Stimulated activated CD4-positive, alpha-beta T cell treated with anti-CD3 and anti-CD28 coated beads, Interleukin-4, amount 100 ng/mL, for 1 hour (primary cell): ENCODE data around the gene RABGAP1L.
"Not testable (repeated sequence)": the region's sequence is repeated elsewhere in the genome, so short reads cannot be mapped to it uniquely, and the experiment has no call there.

ENCODE experiments used
- DNase-seq: peaks from one replicate; pipeline ENCODE4 v3.0.0-alpha.2; 2020

RABGAP1L gene

DNA sequence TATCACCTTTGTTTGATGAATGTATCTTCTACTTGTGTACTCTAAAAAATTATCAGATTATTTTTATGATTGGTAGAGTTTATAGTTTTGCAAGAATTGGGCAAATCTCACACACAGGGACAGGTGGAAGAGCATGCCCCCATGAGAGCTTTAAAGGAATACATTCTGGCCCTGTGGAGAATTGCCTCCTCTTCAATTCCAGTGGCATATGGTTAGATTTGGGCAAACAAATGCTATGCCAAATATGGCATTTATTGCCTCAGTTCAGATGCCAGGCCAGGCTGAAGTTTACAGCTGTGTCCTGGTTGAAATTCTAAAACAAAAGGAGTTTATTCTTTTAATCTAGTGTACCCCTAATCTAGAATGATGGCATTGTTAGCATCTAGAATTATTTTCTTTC, 678.1 kb downstream of the RABGAP1L start:
- no peak for DNase-seq

DNA sequence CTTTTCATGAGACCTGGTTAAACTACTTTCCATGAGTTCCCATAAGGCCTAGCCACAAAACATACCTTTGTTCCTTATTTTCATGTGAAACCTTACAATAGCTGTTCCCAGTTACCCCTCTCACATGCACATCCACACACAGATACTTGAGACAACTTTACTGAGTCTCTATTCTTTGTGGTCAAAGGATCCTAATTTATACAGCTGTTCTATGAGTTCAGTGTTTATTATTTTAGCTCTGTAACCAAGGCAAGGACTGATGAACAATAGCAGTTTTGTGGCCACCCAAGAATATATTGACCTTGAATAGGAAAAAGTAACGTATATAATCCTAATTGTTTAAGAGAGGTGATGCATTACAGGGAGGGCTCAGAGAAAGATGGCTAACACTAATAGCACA, 679.9 kb downstream of the RABGAP1L start:
- no peak for DNase-seq

DNA sequence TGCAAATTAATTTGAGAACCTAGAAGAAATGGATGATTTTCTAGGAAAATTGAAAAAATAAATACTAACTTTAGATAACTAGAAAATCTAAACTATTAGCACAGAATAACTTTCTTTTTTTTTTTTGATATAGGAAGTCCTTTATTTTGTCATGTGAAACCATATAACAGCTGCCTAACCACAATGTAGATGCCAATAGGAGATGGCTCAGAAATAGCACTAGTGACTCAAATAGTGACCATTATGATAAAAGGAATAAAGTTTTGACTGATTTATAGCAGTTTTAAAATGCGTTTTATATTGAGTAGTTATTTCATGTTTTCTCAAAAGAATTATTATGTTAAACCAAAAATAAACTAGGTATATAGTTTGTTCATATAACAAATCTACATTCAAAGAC, 682.4 kb downstream of the RABGAP1L start:
- no peak for DNase-seq

DNA sequence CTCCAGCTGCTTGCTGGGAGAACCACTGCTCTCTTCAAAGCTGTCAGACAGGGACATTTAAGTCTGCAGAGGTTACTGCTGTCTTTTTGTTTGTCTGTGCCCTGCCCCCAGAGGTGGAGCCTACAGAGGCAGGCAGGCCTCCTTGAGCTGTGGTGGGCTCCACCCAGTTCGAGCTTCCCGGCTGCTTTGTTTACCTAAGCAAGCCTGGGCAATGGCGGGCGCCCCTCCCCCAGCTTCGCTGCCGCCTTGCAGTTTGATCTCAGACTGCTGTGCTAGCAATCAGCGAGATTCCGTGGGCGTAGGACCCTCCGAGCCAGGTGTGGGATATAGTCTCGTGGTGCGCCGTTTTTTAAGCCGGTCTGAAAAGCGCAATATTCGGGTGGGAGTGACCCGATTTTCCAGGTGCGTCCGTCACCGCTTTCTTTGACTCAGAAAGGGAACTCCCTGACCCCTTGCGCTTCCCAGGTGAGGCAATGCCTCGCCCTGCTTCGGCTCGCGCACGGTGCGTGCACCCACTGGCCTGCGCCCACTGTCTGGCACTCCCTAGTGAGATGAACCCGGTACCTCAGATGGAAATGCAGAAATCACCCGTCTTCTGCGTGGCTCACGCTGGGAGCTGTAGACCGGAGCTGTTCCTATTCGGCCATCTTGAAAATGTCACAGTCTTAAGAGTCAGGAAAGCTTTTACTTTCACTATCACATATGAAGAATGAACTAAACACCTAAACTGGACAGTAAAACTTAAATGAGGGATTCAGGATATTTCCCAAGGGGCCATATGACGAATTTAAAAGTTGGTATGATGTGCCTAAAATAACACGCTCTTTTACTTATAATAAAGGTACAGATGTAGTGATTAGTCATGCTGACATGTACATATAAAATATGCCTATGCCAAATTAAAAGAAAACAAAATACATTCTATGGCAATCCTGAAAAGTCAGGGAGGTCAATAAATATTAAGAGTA, 689.6 kb downstream of the RABGAP1L start:
- not testable (repeated sequence) for DNase-seq

- DNase-seq: no peak
These were observed 691.4 kb downstream of the RABGAP1L start for GRCh38 chr1:174850726-174851125.

DNA sequence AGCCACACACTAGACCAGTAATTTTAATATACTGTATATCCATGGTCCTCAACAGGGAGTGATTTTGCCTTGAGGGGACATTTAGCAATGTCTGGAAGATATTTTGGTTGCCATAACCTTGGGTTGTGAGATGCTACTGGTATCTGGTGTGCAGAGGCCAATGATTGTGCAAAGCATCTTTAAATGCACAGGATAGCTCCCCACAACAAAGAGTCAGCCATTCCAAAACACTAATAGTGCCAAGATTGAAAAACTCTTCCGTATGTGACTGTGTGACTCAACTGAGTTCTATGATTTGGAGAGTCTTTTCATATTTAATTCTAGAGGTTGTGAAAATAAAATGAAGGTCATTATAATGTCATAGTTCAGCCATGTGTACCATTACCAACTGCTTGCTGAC, 699.0 kb downstream of the RABGAP1L start:
- no peak for DNase-seq

DNA sequence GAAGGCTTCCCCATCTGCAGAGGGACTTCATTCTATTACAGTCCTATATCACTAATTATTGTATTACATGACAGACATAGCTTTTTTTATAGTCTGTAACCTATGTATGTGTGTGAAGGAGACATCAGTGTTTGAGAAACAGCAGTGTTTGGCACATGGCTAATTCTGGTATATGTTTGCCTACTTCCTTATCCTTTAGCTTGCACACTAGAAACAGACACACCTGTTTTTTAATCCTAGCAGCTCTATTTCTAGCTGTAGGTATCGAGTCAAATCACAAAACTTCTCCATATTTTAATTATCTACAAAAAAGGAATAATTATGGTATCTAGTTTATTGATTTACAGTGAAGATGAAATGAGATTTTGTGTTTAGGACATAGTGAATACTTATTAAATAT, 711.0 kb downstream of the RABGAP1L start:
- DNase-seq: no peak

DNA sequence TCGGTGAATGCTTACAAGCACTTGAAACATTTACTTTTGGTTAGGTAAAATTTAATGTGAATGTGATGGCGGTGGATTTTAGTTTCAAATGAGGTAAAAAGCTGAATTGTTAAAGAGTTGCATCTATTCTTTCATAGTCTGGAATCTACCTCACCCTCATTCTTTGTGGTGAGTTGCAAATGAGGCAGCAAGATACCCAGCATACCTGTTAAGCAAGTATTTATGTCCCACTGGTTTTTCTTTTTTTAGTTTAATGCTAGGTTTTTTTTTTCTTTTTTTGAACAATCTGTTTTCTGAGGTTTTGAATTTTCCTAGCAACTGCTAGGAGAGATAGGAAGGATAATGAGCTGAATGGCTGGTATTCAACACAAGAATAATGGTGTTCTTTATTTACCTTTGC, 712.6 kb downstream of the RABGAP1L start:
- no peak for DNase-seq

GRCh38 chr1:174872615-174873058, 713.3 kb downstream of the RABGAP1L start:
- no peak for DNase-seq

- DNase-seq: no peak
These were observed 715.2 kb downstream of the RABGAP1L start for GRCh38 chr1:174874331-174875053.

DNA sequence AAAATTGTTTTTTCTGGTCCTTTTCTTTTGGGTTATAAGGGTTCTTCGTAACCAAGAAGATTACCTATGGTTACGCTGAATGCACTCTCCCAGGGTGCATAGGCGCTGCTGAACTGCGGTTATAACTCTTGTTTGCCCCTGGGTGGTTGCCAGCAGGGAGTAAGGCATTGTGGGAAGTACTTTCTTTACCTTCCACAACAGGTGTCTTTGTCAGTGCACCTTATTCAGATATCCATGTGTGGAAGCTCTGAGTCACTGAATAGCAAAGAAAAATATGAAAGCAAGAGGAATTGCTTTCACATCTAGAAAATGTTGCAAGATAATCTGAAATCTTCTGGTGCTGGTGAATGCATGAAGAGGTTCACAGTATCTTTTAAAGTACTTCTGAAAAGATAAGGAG, 716.0 kb downstream of the RABGAP1L start:
- no peak for DNase-seq

DNA sequence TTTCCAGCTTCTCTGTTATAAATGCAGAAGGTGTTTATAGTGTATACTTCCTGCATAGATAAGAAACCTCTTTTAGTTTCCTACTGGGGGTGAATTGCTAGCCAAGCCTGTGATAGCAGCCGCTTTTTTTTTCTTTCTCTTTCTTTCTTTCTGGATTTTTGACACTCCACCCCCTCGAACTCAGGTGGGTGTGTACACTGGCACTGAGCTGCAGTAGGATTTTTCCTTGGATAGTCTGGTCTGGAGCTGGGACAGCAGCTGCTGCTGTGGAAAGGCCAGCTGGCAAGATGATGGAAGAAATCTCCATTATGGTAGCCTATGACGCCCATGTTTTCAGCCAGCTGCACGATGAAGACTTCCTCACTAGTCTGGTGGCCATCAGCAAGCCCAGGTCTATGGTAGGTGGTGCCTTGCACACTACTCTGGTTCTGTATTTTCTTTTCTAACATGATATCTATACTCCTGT, 717.9 kb downstream of the RABGAP1L start:
- no peak for DNase-seq

DNA sequence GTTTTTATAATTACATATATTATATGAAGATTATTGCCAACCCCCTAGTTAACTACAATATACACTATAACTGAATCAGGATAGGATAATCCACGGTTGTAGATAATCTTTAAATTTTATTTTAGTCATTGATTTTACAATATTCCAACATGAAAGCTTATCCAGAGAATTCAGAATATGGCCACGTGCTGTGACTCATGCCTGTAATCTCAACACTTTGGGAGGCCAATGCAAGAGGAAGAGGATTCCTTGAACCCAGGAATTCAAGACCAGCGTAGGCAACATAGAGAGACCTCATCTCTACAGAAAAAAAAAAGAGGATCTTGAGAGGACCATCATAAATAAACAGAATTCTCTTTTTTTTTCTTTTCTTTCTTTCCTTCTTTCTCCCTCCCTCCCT, 720.9 kb downstream of the RABGAP1L start:
- no peak for DNase-seq

GRCh38 chr1:174883409-174883808, 724.1 kb downstream of the RABGAP1L start:
- no peak for DNase-seq

DNA sequence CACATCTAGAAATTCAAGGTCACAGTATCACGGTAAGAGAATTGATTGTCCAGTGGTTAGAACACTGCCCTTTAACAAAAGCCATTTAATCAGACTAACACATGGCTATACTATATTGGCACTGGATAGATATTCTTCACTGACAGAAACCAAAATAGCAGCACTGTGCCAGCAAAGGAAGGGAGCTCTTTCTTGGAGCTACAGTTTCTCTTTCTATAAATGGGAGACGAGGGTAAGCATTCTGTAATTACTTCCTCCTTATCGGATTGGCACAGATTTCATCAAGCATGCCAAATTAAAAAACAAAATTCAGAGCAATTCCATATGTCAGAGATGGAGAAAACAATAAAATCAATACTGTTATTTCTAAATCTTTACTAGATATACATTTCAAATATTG, 724.7 kb downstream of the RABGAP1L start:
- no peak for DNase-seq

DNA sequence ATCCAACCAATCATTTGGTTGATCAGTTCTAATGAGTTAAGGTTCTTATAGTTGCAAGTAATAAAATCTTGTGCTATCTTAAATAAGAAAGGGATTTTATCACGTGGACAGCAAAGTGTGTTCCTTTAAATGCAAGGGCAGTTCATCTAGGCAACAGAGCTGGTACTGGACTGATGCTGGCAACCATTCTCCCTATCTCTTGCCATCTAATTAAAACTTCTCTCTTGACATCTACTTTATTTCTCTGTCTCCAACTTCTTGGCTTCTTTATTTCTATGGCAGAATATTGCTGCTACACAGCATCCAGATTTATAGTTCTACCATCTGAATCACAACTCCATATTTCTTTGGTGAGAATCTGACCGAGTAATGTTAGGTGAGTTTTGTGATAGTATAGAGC, 725.2 kb downstream of the RABGAP1L start:
- DNase-seq: no peak

DNA sequence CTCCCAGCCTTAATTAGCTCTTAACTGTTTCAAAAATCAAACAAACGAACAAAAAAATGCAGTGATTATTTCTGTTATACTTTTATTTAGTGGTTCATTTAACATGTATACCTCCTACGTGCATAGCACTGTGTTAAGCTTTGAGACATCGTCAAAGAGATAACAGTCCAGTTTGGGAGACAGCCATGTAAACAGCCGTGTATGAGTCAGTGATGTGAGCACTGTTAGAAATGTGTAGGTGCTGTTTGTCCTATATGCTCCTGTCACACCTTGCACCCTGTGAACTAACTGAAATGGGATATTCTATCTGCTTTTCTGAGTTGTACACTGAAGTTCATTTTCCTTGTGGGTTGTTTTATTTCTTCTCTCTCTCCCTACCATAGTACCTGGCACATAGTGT, 730.7 kb downstream of the RABGAP1L start:
- DNase-seq: no peak

GRCh38 chr1:174892016-174892415, 732.7 kb downstream of the RABGAP1L start:
- no peak for DNase-seq

- no peak for DNase-seq
These were observed 734.9 kb downstream of the RABGAP1L start for GRCh38 chr1:174894117-174894762.

GRCh38 chr1:174895610-174896009, 736.3 kb downstream of the RABGAP1L start:
- not testable (repeated sequence) for DNase-seq

- no peak for DNase-seq
These were observed 738.9 kb downstream of the RABGAP1L start for GRCh38 chr1:174898102-174898797.

DNA sequence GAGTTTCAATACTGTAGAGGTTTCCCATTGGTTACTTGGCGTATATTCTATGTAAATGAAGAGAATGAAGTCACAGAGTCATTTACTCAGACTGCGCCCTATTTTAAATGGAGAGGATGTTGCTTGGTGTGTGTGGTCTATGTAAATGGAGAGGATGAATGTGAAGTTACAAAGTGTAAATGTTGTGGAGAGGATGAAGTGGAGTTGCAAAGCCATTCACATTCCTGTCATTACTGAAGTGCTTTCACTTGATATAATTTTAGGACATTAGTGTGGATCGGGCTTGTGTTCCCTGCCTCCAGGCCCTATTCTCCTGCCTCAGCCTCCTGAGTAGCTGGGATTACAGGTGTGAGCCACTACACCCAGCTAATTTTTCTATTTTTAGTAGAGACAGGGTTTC, 741.0 kb downstream of the RABGAP1L start:
- DNase-seq: no peak
